CD4-positive, alpha-beta T cell treated with Interleukin-4 for 4 hours (primary cell): ENCODE results near the gene ERG28.
"Not testable (repeated sequence)": the region's sequence is repeated elsewhere in the genome, so short reads cannot be mapped to it uniquely, and the experiment has no call there.

Experiments used
- DNase-seq: peaks from one replicate; pipeline ENCODE4 v3.0.0-alpha.2; 2020

Gene ERG28

GRCh38 chr14:75615200-75615599 lies 45.5 kb downstream of the ERG28 start:
- peak; percentile 15 for DNase-seq

GRCh38 chr14:75614179-75614578 lies 46.5 kb downstream of the ERG28 start:
- DNase-seq, result no peak

GRCh38 chr14:75612157-75612556 lies 48.5 kb downstream of the ERG28 start:
- no peak for DNase-seq

GRCh38 chr14:75610834-75611233 lies 49.8 kb downstream of the ERG28 start:
- DNase-seq, result no peak

- peak; percentile 3 for DNase-seq
Measured at GRCh38 chr14:75609606-75610475, 50.8 kb downstream of the ERG28 start.

- no peak for DNase-seq
Measured at GRCh38 chr14:75609116-75609515, 51.6 kb downstream of the ERG28 start.

- no peak for DNase-seq
Measured at GRCh38 chr14:75607842-75608640, 52.6 kb downstream of the ERG28 start.

- no peak for DNase-seq
Measured at GRCh38 chr14:75607044-75607443, 53.6 kb downstream of the ERG28 start.

- DNase-seq, result no peak
Measured at GRCh38 chr14:75605916-75606315, 54.8 kb downstream of the ERG28 start.

GRCh38 chr14:75604979-75605851 lies 55.5 kb downstream of the ERG28 start:
- DNase-seq, result no peak

- no peak for DNase-seq
Measured at GRCh38 chr14:75602503-75602902, 58.2 kb downstream of the ERG28 start.

GRCh38 chr14:75601061-75601460 lies 59.6 kb downstream of the ERG28 start:
- not testable (repeated sequence) for DNase-seq

GRCh38 chr14:75600100-75600499 lies 60.6 kb downstream of the ERG28 start:
- DNase-seq, result not testable (repeated sequence)
